Liver (tissue), 3 donors: Measurements from ENCODE around the gene PIP4K2A.

Experiments used
- ATF3 ChIP-seq: IDR thresholded peaks from 2 replicates; pipeline ENCODE4 v1.6.1; 2016; ENCODE audit warnings: antibody characterized with exemption
- CTCF ChIP-seq: fragments of 150-350 bp; IDR thresholded peaks from 2 replicates; pipeline ENCODE4 v1.5.1; 2017; ENCODE audit warnings: improper control_type of control experiment, low read depth, low read length; ENCODE audit not compliant: missing input control
- FOXA1 ChIP-seq: IDR thresholded peaks from 2 replicates; pipeline ENCODE4 v1.6.1; 2016; ENCODE audit warnings: antibody characterized with exemption
- FOXA2 ChIP-seq: IDR thresholded peaks from 2 replicates; pipeline ENCODE4 v1.6.1; 2016; ENCODE audit warnings: antibody characterized with exemption
- GABPA ChIP-seq, 2 donors: IDR thresholded peaks in 1 of 2; conservative IDR thresholded peaks in 1 of 2; 2 replicates each; pipeline ENCODE4 v1.6.1; 2016; ENCODE audit warnings: antibody characterized with exemption in 2 of 2, mild to moderate bottlenecking in 1 of 2, moderate library complexity in 1 of 2
- JUND ChIP-seq, 2 donors: IDR thresholded peaks; 2 replicates each; pipeline ENCODE4 v1.6.1; 2016; ENCODE audit warnings: antibody characterized with exemption in 2 of 2
- MAX ChIP-seq: IDR thresholded peaks from 2 replicates; pipeline ENCODE4 v1.6.1; 2016; ENCODE audit warnings: antibody characterized with exemption
- NR2F2 ChIP-seq: IDR thresholded peaks from 2 replicates; pipeline ENCODE4 v1.6.1; 2016; ENCODE audit warnings: antibody characterized with exemption
- RAD21 ChIP-seq, 2 donors: IDR thresholded peaks; 2 replicates each; pipeline ENCODE4 v1.6.1; 2016; ENCODE audit warnings: antibody characterized with exemption in 2 of 2, mild to moderate bottlenecking in 2 of 2
- REST ChIP-seq: IDR thresholded peaks from 2 replicates; pipeline ENCODE4 v1.6.1; 2016; ENCODE audit warnings: antibody characterized with exemption, mild to moderate bottlenecking
- SP1 ChIP-seq: IDR thresholded peaks from 2 replicates; pipeline ENCODE4 v1.6.1; 2018; ENCODE audit warnings: antibody characterized with exemption, mild to moderate bottlenecking
- TAF1 ChIP-seq: conservative IDR thresholded peaks from 2 replicates; pipeline ENCODE4 v1.6.1; 2016; ENCODE audit warnings: antibody characterized with exemption, mild to moderate bottlenecking
- YY1 ChIP-seq: IDR thresholded peaks from 2 replicates; pipeline ENCODE4 v1.6.1; 2016; ENCODE audit warnings: antibody characterized with exemption, mild to moderate bottlenecking
- ZBTB33 ChIP-seq: IDR thresholded peaks from 2 replicates; pipeline ENCODE4 v1.6.1; 2016; ENCODE audit warnings: antibody characterized with exemption
- donor health status: healthy.
- donor health status: healthy.

- no peak for TF ChIP-seq JUND (IDR thresholded peaks at IDR 0.05)
- no peak for TF ChIP-seq CTCF
- no peak for TF ChIP-seq MAX
- no peak for TF ChIP-seq REST
- no peak for TF ChIP-seq TAF1
- no peak for TF ChIP-seq ZBTB33
- no peak for TF ChIP-seq RAD21 (IDR thresholded peaks at IDR 0.05)
- no peak for TF ChIP-seq GABPA (IDR thresholded peaks at IDR 0.05 in 1 of 2, conservative IDR thresholded peaks at IDR 0.05 in 1 of 2)
- no peak for TF ChIP-seq ATF3
- TF ChIP-seq YY1, result no peak
- no peak for TF ChIP-seq NR2F2
- TF ChIP-seq FOXA1, result no peak
- no peak for TF ChIP-seq SP1
- TF ChIP-seq FOXA2, result no peak
Measured at GRCh38 chr10:22673785-22674572, 40.4 kb downstream of the PIP4K2A start.
